SKM-1 treated with dmso at 0.1 percent for 144 hours (cell line): Measurements from ENCODE around the gene KLHL30.
"Not testable (repeated sequence)": the region's sequence is repeated elsewhere in the genome, so short reads cannot be mapped to it uniquely, and the experiment has no call there.

Experiments
- DNase-seq: peaks from one replicate; lab custom pipeline; 2025; ENCODE audit not compliant: unreplicated experiment; lab: John Stamatoyannopoulos, UW

The KLHL30 gene

DNA sequence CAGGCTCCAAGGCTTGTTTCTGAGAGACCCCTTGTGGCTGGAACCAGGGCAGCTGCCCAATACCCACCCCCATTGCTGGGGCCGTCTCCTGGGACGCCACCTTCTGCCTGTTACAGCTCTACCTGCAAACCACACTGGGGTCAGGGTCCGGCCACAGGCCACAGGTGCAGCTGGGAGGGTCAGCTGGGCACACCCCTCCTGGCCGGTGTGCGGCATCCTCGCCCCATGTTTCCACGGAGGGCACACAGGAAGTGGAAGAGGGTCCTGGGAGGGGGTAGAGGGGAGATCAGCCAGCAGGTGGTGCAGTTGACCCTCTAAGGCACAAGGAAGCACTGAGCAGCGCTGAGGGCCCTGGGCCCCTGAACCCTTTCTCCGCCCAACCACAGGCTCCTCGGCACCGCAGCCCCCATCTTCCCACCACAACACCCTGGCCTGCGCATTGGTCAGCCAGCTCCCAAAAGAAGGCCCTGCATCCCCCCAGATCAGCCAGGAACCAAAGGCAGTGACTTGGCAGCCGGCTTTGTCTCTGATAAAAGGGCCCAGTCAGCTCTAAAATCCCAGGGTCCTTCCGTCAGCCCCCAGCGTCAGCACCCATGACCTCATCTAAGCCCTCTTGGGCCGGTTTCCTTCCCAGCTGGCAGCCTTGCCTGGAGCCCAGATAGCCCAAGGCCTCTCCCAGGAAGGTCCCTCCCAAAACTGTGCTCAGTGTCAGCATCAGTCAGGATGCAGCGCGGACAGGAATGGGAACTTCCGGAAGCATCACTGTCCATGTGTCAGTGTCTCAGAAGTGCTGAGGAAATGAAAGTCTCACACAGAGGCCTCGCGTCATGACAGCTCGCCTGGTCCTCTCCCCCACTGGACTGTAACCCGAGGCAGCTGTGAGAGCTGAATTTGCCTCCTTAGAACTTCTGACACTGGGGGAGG, 22.0 kb downstream of the KLHL30 start:
- no peak for DNase-seq

GRCh38 chr2:238161291-238162051, 23.0 kb downstream of the KLHL30 start:
- DNase-seq: no peak

DNA sequence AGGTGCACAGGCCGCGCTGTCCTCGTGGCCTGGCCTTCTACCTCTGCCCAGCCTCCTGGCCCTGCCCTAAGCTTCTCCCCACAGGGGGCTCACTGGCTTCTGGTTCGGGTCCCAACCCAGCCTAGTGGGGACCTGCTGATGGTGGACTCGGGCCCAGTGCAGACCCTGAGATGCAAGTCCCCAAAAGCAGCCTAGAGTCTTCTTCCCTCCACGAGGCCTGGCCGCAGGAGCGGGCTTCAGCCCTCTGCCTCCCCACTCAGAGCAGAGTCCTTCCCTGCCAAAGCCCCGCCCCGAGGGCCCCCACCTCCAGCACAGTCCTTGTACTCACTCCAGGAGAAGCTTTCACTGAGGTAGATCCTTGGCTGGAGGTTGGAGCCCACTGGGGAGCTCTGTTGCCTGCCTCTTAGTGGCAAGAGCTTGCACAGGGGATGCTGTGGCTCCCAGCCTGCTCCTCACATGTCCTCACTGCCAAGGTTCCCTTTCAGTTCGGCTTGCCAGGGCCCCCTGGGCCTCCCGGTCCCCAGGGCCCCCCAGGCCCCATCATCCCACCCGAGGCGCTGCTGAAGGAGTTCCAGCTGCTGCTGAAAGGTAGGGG, 23.9 kb downstream of the KLHL30 start:
- no peak for DNase-seq

DNA sequence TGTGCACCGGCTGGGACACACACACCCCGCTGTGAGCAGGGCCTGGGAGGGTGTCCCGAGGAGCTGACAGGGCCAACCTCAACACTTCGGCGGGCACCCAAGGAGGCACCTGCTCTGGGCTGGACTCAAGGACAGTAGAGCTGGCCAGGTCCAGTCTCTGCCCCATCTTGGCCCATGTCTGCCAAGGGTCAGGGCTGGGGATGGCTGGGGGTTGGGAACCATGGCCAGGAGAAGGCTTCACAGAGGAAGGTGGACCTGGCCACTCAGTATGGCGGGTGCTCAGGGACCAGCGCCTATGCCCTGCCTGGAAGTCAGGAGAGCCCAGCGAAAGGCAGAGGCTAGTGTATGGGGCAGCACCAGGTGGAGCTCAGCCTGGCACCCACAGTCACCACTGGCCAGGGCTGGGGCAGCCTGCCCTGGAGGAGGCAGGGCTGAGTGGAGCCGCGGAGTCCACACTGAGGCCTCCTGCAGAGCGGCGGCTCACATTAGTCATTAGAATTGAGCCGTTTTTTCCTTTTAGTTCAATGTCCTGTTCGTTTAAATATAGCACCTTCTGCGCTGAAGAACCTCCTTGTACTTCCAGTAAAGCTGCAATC, 24.5 kb downstream of the KLHL30 start:
- DNase-seq: no peak

DNA sequence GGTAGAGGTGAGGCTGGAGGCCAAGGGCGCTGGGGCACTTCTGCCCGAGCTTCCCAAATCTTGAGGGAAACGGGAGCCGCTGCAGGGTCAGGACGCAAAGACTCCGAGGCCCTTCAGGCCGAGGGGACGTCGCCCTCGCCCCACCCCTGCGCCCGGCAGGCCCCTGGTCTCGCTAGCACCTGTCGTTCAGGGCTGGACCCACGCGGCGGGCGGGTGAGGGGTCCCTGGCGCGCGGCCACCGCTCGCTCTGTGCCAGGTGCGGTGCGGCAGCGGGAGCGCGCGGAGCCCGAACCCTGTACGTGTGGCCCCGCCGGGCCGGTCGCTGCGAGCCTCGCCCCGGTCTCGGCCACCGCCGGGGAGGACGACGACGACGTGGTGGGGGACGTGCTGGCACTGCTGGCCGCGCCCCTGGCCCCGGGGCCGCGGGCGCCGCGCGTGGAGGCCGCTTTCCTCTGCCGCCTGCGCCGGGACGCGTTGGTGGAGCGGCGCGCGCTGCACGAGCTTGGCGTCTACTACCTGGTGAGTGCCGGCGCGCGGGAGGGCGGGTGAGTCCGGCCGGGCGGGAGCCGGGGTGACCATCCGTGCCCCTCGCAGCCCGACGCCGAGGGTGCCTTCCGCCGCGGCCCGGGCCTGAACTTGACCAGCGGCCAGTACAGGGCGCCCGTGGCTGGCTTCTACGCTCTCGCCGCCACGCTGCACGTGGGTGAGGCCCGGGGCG, 25.2 kb downstream of the KLHL30 start:
- DNase-seq: no peak

DNA sequence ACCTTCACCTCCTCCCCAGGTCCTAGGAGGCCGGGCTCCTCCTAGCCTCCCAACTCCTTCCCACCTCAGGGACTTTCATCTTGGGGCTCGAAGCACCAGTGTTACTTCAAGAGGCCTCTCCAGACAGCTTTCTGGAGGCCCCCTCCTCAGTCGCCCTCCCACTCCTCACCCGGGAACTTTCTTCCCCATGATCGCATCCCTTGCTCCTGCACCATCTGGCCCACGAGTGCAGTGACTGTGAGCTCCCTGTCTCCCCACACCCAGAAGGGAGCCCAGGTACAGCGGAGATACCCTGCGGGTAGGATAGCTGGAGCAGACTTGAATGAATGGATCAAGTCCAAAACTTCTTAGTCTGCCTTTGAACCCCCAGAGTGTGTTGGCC, 26.4 kb downstream of the KLHL30 start:
- no peak for DNase-seq

GRCh38 chr2:238165288-238165921, 26.9 kb downstream of the KLHL30 start:
- DNase-seq: no peak

- DNase-seq: no peak
Measured at GRCh38 chr2:238166391-238167343, 28.2 kb downstream of the KLHL30 start.

DNA sequence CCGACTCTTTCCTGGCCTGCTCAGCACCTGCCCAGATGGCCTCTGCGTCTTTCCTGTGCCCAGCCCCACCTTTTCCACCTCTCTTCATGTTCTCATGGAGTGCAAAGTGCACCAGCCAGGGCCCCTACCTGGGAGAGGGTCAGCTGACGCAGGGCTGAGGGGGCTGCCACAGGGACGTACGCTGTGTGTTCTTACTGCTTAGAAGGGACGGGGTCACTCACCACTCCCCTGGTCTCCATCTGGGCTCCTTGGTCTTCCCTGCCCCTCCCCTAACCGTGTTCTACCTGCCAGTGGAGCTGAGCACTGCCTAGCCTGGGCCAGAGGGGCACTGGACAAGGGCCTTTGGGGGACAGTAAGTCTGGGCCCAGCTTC, 28.9 kb downstream of the KLHL30 start:
- DNase-seq: no peak

GRCh38 chr2:238167761-238168160, 29.3 kb downstream of the KLHL30 start:
- DNase-seq: no peak

GRCh38 chr2:238168196-238169047, 30.0 kb downstream of the KLHL30 start:
- no peak for DNase-seq

DNA sequence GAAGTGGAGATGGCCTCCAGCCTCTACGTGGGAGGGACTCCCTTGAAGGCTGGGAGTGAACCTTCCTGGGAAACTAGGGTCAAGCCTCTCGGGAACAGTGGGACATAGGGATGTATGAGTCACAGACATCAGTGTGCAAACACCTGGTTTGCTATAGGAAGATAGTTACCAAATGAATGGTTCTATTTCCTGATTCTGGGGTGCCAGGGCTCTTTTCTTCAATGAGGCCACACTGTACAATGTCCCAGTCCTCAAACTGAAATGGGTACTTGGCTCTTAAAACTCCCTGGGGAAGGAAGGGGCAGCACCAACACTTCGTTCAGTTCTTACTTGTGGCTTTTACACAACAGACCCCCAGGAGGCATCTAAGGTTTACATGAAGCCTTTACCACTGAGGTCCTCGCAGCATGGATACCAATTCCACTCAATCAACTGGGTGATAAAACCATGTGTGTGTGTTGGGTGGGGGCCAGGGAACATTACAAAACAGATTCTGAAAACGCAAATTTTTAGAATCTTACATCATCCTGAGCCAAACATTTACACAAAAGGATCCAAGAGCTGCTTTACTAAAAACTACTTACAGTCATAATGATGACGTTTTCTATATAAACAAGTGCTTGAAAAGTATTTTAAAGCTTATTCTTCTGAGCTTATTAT, 30.7 kb downstream of the KLHL30 start:
- DNase-seq: no peak

- no peak for DNase-seq
Measured at GRCh38 chr2:238169708-238170251, 31.3 kb downstream of the KLHL30 start.

GRCh38 chr2:238170386-238171071, 32.1 kb downstream of the KLHL30 start:
- no peak for DNase-seq

DNA sequence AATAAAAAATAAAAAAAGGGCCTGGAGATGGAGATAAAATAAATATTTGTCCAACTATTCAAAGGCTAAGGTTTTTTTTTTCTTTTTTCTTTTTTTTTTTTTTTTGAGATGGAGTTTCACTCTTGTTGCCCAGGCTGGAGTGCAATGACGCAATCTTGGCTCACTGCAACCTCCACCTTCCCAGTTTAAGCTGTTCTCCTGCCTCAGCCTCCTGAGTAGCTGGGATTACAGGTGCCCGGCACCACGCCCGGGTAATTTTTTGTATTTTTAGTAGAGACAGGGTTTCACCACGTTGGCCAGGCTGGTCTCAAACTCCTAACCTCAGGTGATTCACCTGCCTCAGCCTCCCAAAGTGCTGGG, 32.6 kb downstream of the KLHL30 start:
- DNase-seq: not testable (repeated sequence)

DNA sequence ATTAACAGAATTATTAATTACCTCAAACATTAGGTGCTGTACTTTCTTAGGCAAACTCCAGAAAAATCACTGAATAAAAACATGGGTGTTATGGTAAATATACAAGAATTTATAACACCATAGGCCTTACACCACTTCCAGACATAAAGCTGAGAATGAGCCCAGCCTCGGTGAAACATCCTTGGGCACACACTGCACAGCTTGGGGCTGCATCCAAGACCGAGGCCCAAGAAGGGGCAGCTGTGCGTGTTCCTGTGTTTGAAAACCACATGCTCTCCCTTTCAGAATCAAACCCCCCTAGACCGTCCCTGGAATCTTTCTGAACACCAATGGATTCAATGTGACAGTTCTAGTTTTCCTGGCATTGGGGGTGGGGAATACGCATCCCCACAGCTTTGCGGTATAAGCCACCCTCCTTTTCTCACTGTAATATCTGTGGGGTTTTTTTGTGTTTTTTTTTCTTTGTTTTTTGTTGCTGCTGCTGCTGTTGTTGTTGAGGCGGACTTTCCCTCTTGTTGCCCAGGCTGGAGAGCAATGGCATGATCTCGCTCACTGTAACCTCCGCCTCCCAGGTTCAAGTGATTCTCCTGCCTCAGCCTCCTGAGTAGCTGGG, 33.2 kb downstream of the KLHL30 start:
- no peak for DNase-seq

DNA sequence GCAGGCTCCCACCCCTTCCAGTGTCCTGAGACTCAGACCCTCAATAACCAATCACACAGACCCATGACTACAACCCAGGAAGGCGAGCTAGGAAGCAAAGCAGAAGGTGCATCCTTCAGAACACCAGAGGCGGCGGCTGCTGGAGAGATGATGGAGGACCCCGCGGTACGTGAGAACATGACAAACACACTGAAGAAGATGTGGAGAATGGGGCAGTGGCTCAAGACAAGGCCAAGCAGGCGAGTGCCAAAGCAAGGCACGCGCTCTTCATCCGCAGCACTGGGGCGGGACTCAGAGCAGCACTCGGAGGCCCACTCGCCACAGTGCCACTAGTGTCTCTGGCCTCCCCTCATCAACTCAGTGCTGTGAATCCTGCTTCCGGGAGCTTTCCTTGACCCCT, 34.0 kb downstream of the KLHL30 start:
- no peak for DNase-seq
